ENCODE data around the gene GIPC1.

GRCh38 chr19:14478113-14478545, 17.8 kb downstream of the GIPC1 start:
- no peak for TF ChIP-seq EZH2 (IDR thresholded peaks at IDR 0.05; ENCODE audit: insufficient read depth, poor library complexity, severe bottlenecking)
- no peak for TF ChIP-seq EZH2phosphoT487 (IDR thresholded peaks at IDR 0.05; ENCODE audit: insufficient read depth, low read depth)
